Measurements from ENCODE around the gene SPNS3. TPM values are rescaled to one million over a fixed set of nuclear protein-coding genes. Genes with fewer than 3 reads are reported as not detected.

SPNS3 gene
- total RNA-seq, 1 donor from 2014 or later = 0.18 TPM

DNA sequence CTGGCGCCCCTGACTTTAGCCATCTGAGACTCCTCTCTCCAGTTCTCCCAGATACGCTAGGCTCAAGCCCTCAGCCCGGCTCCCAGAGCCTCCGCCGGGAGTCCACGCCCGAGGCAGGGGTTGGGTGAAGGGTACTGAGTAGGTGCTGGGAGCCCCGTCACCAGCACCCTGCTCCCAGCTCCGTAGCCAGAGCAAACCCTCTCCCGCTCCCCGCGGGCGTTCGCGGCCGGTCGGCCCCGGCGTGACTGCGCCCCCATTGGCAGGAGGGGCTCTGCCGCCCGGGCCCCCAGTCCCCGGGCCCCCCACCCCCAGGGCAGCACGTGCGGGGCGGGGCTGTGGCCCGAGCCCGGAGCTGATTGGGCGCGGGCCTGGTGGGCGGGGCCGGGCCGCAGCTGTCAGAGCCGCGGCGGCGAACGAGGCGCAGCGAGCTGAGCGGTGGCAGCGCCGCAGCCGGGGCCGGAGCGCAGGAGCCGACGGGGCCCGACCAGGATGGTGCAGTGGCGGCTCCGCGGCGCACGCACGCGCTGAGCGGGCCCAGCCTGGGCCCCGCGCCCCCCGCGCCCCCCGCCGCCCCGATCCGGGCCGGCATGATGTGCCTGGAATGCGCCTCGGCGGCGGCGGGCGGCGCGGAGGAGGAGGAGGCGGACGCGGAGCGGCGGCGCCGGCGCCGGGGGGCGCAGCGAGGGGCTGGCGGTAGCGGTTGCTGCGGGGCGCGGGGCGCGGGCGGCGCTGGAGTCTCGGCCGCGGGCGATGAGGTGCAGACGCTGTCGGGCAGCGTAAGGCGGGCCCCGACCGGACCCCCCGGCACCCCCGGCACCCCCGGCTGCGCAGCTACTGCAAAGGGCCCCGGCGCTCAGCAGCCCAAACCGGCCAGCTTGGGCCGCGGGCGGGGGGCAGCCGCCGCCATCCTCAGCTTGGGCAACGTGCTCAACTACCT is 65.0 kb downstream of the SPNS3 start, which contains the start of gene SPNS2:
Gene SPNS2 (plus strand): TSS at position 421 of the 937 bp plus-strand sequence. CDS start 167 bp downstream, at position 588.
- H3K9me3 Mint-ChIP-seq (ENCODE audit: unreplicated experiment) = no peaks in the 10 kb centered on the region
- peak; percentile 73 for DNase-seq (ENCODE audit: low spot score)
- peaks cover 35% of the 10 kb centered on the region for H3K4me1 Mint-ChIP-seq (ENCODE audit: unreplicated experiment)
- peaks cover 12% of the 10 kb centered on the region for H3K36me3 Mint-ChIP-seq (ENCODE audit: low read depth, unreplicated experiment)
- H3K27me3 Mint-ChIP-seq (ENCODE audit: unreplicated experiment) = peaks cover 21% of the 10 kb centered on the region
- TF ChIP-seq CTCF (IDR thresholded peaks at IDR 0.05; ENCODE audit: unreplicated experiment) = no peak
- peak within 1 kb of the TSS; percentile 81 for H3K27ac Mint-ChIP-seq (ENCODE audit: unreplicated experiment)
- peak within 1 kb of the TSS; percentile 99 for H3K4me3 Mint-ChIP-seq (ENCODE audit: unreplicated experiment)

DNA sequence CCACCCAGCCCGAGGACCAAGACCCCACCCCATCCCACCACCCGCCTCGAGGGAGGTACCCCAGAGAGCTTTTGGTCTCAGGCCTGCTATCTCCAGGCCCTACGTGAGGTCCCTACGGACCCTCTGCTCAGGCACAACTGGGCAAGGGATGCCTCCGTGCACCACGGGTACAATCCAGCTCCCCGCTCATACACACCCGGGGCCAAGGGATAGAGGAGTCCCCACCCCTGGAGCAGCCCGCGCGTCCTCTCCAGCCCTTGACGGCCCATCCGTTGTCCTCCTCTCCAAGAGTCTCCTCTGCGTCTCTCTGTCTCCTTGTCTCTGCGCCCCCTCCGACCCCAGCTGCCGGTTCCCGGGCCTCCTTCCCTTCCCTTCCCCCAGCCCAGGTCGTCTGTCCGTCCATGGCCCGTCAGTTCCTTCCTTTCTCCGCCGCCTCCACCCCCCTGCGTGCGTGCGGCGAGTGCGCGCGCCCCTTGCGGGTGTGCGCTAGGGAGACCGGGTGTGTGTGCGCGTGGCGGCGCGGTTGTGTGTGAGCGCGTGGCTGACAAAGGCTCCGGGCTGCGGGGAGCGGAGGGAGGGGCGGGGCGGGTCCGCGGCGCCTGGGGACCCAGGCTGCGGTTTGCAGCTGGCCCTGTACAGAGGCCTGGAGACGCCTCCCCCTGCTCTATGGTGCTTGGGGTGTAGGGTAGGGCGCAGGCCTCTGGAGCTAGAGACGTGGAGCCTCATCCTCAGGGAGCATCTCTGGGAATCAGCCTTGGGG is 65.9 kb downstream of the SPNS3 start:
- no peak for TF ChIP-seq CTCF (IDR thresholded peaks at IDR 0.05; ENCODE audit: unreplicated experiment)
- H3K27ac Mint-ChIP-seq (ENCODE audit: unreplicated experiment) = peak overlapping the region; percentile 91
- H3K4me1 Mint-ChIP-seq (ENCODE audit: unreplicated experiment) = peaks cover 44% of the 10 kb centered on the region
- H3K36me3 Mint-ChIP-seq (ENCODE audit: low read depth, unreplicated experiment) = peaks cover 12% of the 10 kb centered on the region
- peak; percentile 44 for DNase-seq (ENCODE audit: low spot score)
- no peaks in the 10 kb centered on the region for H3K9me3 Mint-ChIP-seq (ENCODE audit: unreplicated experiment)
- peaks cover 20% of the 10 kb centered on the region for H3K27me3 Mint-ChIP-seq (ENCODE audit: unreplicated experiment)
- H3K4me3 Mint-ChIP-seq (ENCODE audit: unreplicated experiment) = peak overlapping the region; percentile 99

- TF ChIP-seq CTCF (IDR thresholded peaks at IDR 0.05; ENCODE audit: unreplicated experiment) = no peak
- peak overlapping the region; percentile 91 for H3K27ac Mint-ChIP-seq (ENCODE audit: unreplicated experiment)
- peaks cover 49% of the 10 kb centered on the region for H3K4me1 Mint-ChIP-seq (ENCODE audit: unreplicated experiment)
- no peak for DNase-seq (ENCODE audit: low spot score)
- no peaks in the 10 kb centered on the region for H3K9me3 Mint-ChIP-seq (ENCODE audit: unreplicated experiment)
- peak overlapping the region; percentile 99 for H3K4me3 Mint-ChIP-seq (ENCODE audit: unreplicated experiment)
- peaks cover 12% of the 10 kb centered on the region for H3K36me3 Mint-ChIP-seq (ENCODE audit: low read depth, unreplicated experiment)
- peaks cover 23% of the 10 kb centered on the region for H3K27me3 Mint-ChIP-seq (ENCODE audit: unreplicated experiment)
Measured at GRCh38 chr17:4500191-4500571, 66.4 kb downstream of the SPNS3 start.

- no peaks in the 10 kb centered on the region for H3K9me3 Mint-ChIP-seq (ENCODE audit: unreplicated experiment)
- H3K27ac Mint-ChIP-seq (ENCODE audit: unreplicated experiment) = peak overlapping the region; percentile 91
- peak; percentile 58 for DNase-seq (ENCODE audit: low spot score)
- H3K4me1 Mint-ChIP-seq (ENCODE audit: unreplicated experiment) = peaks cover 58% of the 10 kb centered on the region
- peak overlapping the region; percentile 99 for H3K4me3 Mint-ChIP-seq (ENCODE audit: unreplicated experiment)
- TF ChIP-seq CTCF (IDR thresholded peaks at IDR 0.05; ENCODE audit: unreplicated experiment) = no peak
- peaks cover 20% of the 10 kb centered on the region for H3K27me3 Mint-ChIP-seq (ENCODE audit: unreplicated experiment)
- H3K36me3 Mint-ChIP-seq (ENCODE audit: low read depth, unreplicated experiment) = peaks cover 12% of the 10 kb centered on the region
Measured at GRCh38 chr17:4501295-4501949, 67.7 kb downstream of the SPNS3 start.
